Eye (tissue), 1 donor: ENCODE results near the gene HSPH1.
"Not testable (repeated sequence)": the region's sequence is repeated elsewhere in the genome, so short reads cannot be mapped to it uniquely, and the experiment has no call there.

Experiments used
- DNase-seq: peaks from one replicate; pipeline ENCODE4 v3.0.0-alpha.2; 2015

The HSPH1 gene

GRCh38 chr13:31124204-31124603, 37.5 kb downstream of the HSPH1 start:
- DNase-seq, result peak; percentile 63

GRCh38 chr13:31122544-31123260, 39.0 kb downstream of the HSPH1 start:
- no peak for DNase-seq

GRCh38 chr13:31122143-31122542, 39.6 kb downstream of the HSPH1 start:
- DNase-seq, result no peak

GRCh38 chr13:31121379-31122140, 40.1 kb downstream of the HSPH1 start:
- no peak for DNase-seq

GRCh38 chr13:31119966-31120700, 41.6 kb downstream of the HSPH1 start:
- DNase-seq, result no peak

GRCh38 chr13:31119526-31119925, 42.2 kb downstream of the HSPH1 start:
- no peak for DNase-seq

- no peak for DNase-seq
These were observed 45.5 kb downstream of the HSPH1 start for GRCh38 chr13:31116224-31116623.

- no peak for DNase-seq
These were observed 46.1 kb downstream of the HSPH1 start for GRCh38 chr13:31115616-31116015.

- DNase-seq, result no peak
These were observed 47.1 kb downstream of the HSPH1 start for GRCh38 chr13:31114641-31115040.

- DNase-seq, result no peak
These were observed 50.6 kb downstream of the HSPH1 start for GRCh38 chr13:31111136-31111535.

- no peak for DNase-seq
These were observed 51.1 kb downstream of the HSPH1 start for GRCh38 chr13:31110617-31111016.

- DNase-seq, result no peak
These were observed 51.5 kb downstream of the HSPH1 start for GRCh38 chr13:31110169-31110568.

GRCh38 chr13:31107109-31107508, 54.6 kb downstream of the HSPH1 start:
- no peak for DNase-seq

- no peak for DNase-seq
These were observed 55.8 kb downstream of the HSPH1 start for GRCh38 chr13:31105856-31106255.

GRCh38 chr13:31105020-31105795, 56.5 kb downstream of the HSPH1 start:
- DNase-seq, result no peak

GRCh38 chr13:31102905-31103304, 58.8 kb downstream of the HSPH1 start:
- no peak for DNase-seq

- DNase-seq, result no peak
These were observed 60.1 kb downstream of the HSPH1 start for GRCh38 chr13:31101472-31102170.

GRCh38 chr13:31100721-31101120, 61.0 kb downstream of the HSPH1 start:
- DNase-seq, result no peak

- not testable (repeated sequence) for DNase-seq
These were observed 63.7 kb downstream of the HSPH1 start for GRCh38 chr13:31097911-31098434.

- DNase-seq, result no peak
These were observed 64.9 kb downstream of the HSPH1 start for GRCh38 chr13:31096654-31097302.

GRCh38 chr13:31094331-31095015, 67.2 kb downstream of the HSPH1 start:
- no peak for DNase-seq
